ENCODE measurements around the gene RASIP1.

The RASIP1 gene

DNA sequence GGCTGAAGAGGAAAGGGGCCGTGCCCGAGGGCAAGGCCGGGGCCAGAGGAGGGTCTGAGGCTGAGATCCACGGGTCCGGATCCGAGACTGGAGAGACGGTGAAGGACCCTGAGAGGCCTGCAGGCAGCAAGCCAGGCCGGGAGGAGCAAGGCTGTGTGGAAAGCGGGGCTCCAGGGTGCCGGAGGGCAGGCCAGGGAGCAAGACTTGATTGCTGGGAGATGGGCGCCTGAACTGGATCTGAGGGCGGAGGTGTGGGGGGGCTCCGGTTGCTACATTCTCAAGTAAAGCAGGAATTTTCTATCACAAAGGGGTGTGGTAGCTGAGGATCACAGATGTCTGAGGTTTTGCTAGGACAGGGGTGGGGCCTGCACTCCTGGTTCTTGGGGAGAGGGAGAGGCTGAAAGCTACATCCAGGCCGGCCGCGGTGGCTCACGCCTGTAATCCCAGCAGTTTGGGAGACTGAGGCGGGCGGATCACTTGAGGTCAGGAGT lies 24.7 kb downstream of the RASIP1 start:
- Histone ChIP-seq H3K4me1 (ENCODE audit: insufficient read depth, low read length, poor library complexity, severe bottlenecking) (peaks cover 20% of the 10 kb centered on the region), H3K36me3 (ENCODE audit: insufficient read depth, low read length) (no peaks in the 10 kb centered on the region), H2AFZ (ENCODE audit: low read length) (no peak overlapping the region), H3K4me2 (ENCODE audit: low read depth, low read length, poor library complexity, severe bottlenecking) (peak overlapping the region; percentile 97), H4K20me1 (ENCODE audit: insufficient read depth, low read length, poor library complexity, severe bottlenecking) (no peaks in the 10 kb centered on the region), H3K27me3 (ENCODE audit: insufficient read depth, low read length, poor library complexity, severe bottlenecking) (no peaks in the 10 kb centered on the region), H3F3A (ENCODE audit: low read depth) (no peaks in the 10 kb centered on the region), H3K4me3 (ENCODE audit: low read length, poor library complexity, severe bottlenecking) (no peak overlapping the region), H3K9me3 (ENCODE audit: insufficient read depth, low read depth, low read length) (no peaks in the 10 kb centered on the region), H3K79me2 (ENCODE audit: insufficient read depth, low read length) (peaks cover 17% of the 10 kb centered on the region), H3K9ac (ENCODE audit: low read depth, low read length, poor library complexity, severe bottlenecking) (peak overlapping the region; percentile 98), H3K9me2 (replicated peaks; ENCODE audit: low read depth, low read length) (no peaks in the 10 kb centered on the region)
- TF ChIP-seq EZH2phosphoT487 (IDR thresholded peaks at IDR 0.05; ENCODE audit: borderline replicate concordance) = no peak
- TF ChIP-seq, protein P1, sequence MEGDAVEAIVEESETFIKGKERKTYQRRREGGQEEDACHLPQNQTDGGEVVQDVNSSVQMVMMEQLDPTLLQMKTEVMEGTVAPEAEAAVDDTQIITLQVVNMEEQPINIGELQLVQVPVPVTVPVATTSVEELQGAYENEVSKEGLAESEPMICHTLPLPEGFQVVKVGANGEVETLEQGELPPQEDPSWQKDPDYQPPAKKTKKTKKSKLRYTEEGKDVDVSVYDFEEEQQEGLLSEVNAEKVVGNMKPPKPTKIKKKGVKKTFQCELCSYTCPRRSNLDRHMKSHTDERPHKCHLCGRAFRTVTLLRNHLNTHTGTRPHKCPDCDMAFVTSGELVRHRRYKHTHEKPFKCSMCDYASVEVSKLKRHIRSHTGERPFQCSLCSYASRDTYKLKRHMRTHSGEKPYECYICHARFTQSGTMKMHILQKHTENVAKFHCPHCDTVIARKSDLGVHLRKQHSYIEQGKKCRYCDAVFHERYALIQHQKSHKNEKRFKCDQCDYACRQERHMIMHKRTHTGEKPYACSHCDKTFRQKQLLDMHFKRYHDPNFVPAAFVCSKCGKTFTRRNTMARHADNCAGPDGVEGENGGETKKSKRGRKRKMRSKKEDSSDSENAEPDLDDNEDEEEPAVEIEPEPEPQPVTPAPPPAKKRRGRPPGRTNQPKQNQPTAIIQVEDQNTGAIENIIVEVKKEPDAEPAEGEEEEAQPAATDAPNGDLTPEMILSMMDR (conservative IDR thresholded peaks at IDR 0.05; ENCODE audit: low read length) = no peak

DNA sequence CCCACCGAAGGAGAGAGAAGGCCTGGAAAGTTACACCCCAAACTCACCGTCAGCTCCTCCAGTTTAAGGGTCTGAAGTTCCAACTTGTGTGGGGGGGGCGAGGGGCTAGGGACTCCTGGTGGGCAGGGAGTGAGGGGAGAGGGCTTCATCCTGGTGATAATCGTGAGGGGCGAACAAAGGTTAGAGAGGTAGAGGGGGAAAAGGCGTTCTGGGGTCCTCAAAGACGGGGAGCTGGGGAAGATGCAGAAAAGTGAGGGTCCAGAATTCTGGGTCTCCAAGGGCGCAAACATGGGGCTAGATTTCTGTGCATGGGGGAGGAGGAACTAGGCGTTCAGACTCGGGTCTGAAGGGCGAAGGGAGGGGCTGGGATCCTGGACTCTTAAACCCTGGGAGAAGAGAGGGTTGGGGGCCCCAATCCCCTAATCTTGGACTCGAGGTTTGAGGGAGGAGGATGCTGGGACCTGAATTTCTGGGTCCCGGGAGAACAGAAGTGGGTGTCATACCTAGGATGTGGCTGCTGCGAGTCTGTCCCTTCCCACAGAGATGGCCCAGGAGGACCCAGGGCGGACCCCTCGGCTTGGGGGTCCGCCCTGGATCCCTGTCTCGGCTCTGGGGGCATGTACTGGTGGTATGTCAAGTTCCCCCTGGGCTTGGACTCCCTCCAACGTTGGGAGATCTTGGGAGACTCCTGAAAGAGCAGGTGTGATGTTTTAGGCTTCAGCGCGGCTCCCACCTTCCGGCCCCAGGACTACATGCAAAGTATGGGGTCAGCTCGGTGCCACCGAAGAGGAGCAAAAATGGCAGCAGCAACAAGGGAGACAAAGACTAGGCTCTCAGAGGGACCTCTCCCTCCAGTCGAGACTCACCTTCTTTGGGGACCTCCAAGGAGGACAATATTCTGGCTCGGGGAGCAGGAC lies 25.4 kb downstream of the RASIP1 start:
- peak overlapping the region; percentile 86 for H2AFZ ChIP-seq (ENCODE audit: low read length)
- H4K20me1 ChIP-seq (ENCODE audit: insufficient read depth, low read length, poor library complexity, severe bottlenecking) = no peaks in the 10 kb centered on the region
- H3K4me3 ChIP-seq (ENCODE audit: low read length, poor library complexity, severe bottlenecking) = peak overlapping the region; percentile 96
- no peaks in the 10 kb centered on the region for H3F3A ChIP-seq (ENCODE audit: low read depth)
- no peaks in the 10 kb centered on the region for H3K9me3 ChIP-seq (ENCODE audit: insufficient read depth, low read depth, low read length)
- peak overlapping the region; percentile 98 for H3K9ac ChIP-seq (ENCODE audit: low read depth, low read length, poor library complexity, severe bottlenecking)
- H3K27me3 ChIP-seq (ENCODE audit: insufficient read depth, low read length, poor library complexity, severe bottlenecking) = no peaks in the 10 kb centered on the region
- H3K36me3 ChIP-seq (ENCODE audit: insufficient read depth, low read length) = no peaks in the 10 kb centered on the region
- no peaks in the 10 kb centered on the region for H3K9me2 ChIP-seq (replicated peaks; ENCODE audit: low read depth, low read length)
- H3K4me1 ChIP-seq (ENCODE audit: insufficient read depth, low read length, poor library complexity, severe bottlenecking) = peaks cover 20% of the 10 kb centered on the region
- peaks cover 17% of the 10 kb centered on the region for H3K79me2 ChIP-seq (ENCODE audit: insufficient read depth, low read length)
- TF ChIP-seq, protein P1 (conservative IDR thresholded peaks at IDR 0.05; ENCODE audit: low read length) = no peak
- no peak for TF ChIP-seq EZH2phosphoT487 (IDR thresholded peaks at IDR 0.05; ENCODE audit: borderline replicate concordance)
- H3K4me2 ChIP-seq (ENCODE audit: low read depth, low read length, poor library complexity, severe bottlenecking) = peak overlapping the region; percentile 97

DNA sequence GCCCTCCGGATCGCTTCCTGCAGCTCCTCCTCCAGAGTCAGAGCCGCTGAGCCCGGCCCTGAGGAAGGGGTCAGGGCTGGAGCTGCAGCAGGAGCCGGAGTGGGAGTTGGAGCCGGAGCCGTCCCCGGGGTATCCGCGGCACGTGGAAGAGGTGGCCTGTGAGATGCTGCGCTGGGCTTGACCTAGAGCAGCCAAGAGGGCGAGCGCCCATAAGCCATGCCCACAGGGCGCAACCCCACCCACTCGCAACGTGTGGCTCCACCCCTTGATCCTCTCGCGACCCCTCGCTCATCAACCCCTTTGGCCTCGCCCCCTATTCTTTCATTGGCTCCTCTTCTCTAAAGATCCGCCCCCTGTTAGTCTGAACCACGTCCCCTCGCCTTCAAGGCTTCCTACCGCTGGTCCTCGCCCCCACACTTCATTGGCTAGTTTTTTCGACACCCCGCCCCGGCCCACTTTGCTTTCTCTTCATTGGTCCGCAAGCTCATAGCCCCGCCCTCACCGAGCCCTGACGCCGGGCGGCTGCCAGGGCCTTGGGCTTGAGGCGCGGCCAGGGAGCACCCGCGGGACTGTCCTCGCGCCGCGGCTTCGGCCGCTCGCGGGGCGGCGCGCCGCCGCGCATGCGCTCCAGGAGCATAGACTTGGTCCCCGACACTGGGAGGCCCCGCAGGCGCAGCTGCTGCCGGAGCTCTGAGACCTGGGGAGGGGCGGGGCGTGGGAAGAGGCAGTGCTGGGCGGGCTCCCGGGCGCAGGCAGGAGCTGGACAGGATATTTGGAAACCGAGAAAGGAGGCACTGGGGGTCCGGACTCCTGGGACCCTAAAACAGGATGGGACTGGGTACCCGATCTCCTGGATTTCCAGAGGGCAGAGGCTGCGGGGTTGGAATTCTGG lies 26.3 kb downstream of the RASIP1 start:
- Histone ChIP-seq H3F3A (ENCODE audit: low read depth) (no peaks in the 10 kb centered on the region), H3K27me3 (ENCODE audit: insufficient read depth, low read length, poor library complexity, severe bottlenecking) (no peaks in the 10 kb centered on the region), H3K36me3 (ENCODE audit: insufficient read depth, low read length) (no peaks in the 10 kb centered on the region), H3K9ac (ENCODE audit: low read depth, low read length, poor library complexity, severe bottlenecking) (peak overlapping the region; percentile 98), H3K79me2 (ENCODE audit: insufficient read depth, low read length) (peaks cover 17% of the 10 kb centered on the region), H3K4me1 (ENCODE audit: insufficient read depth, low read length, poor library complexity, severe bottlenecking) (peaks cover 20% of the 10 kb centered on the region), H4K20me1 (ENCODE audit: insufficient read depth, low read length, poor library complexity, severe bottlenecking) (no peaks in the 10 kb centered on the region), H3K9me2 (replicated peaks; ENCODE audit: low read depth, low read length) (no peaks in the 10 kb centered on the region), H3K4me2 (ENCODE audit: low read depth, low read length, poor library complexity, severe bottlenecking) (peak overlapping the region; percentile 98), H3K9me3 (ENCODE audit: insufficient read depth, low read depth, low read length) (no peaks in the 10 kb centered on the region), H3K4me3 (ENCODE audit: low read length, poor library complexity, severe bottlenecking) (peak overlapping the region; percentile 96), H2AFZ (ENCODE audit: low read length) (peak overlapping the region; percentile 95)
- TF ChIP-seq EZH2phosphoT487 (IDR thresholded peaks at IDR 0.05; ENCODE audit: borderline replicate concordance) = no peak
- TF ChIP-seq, protein P1 (conservative IDR thresholded peaks at IDR 0.05; ENCODE audit: low read length) = no peak

Measured in Loucy (cell line).